DOHH2 (cell line): ENCODE data around the gene GFPT2.

Experiments used
- EZH2phosphoT487 ChIP-seq: fragments of 200-600 bp; sonication (generic); IDR thresholded peaks from 2 replicates; pipeline ENCODE4 v1.6.1; 2017; ENCODE audit warnings: borderline replicate concordance, mild to moderate bottlenecking, antibody characterized with exemption, low read length, moderate library complexity, mixed read lengths
- TF ChIP-seq, protein P1 (sequence below): fragments of 200-600 bp; sonication (generic); IDR thresholded peaks from one replicate; pipeline ENCODE4 v1.5.1; 2014; ENCODE audit warnings: antibody characterized with exemption, mild to moderate bottlenecking, low read depth, low read length; ENCODE audit not compliant: poor library complexity, severe bottlenecking

DNA sequence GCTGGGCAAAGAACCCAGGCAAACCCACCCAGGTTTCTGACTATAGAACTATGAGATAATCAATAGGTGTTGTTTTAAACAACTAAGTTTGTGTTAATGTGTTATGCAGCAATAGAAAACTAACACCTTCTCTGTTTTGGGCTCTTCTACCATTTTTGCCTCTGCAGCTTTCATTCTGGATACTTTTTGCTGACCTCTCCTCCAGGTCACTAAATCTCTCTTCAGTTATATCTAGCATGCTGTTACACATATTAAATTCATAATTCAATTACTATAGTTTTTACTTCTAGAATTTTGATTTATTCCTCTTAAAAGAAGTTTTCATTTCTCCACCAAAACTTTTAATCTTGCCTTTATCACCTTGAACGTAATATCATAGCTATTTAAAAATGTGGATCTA is 78.4 kb downstream of the GFPT2 start:
- TF ChIP-seq, protein P1, sequence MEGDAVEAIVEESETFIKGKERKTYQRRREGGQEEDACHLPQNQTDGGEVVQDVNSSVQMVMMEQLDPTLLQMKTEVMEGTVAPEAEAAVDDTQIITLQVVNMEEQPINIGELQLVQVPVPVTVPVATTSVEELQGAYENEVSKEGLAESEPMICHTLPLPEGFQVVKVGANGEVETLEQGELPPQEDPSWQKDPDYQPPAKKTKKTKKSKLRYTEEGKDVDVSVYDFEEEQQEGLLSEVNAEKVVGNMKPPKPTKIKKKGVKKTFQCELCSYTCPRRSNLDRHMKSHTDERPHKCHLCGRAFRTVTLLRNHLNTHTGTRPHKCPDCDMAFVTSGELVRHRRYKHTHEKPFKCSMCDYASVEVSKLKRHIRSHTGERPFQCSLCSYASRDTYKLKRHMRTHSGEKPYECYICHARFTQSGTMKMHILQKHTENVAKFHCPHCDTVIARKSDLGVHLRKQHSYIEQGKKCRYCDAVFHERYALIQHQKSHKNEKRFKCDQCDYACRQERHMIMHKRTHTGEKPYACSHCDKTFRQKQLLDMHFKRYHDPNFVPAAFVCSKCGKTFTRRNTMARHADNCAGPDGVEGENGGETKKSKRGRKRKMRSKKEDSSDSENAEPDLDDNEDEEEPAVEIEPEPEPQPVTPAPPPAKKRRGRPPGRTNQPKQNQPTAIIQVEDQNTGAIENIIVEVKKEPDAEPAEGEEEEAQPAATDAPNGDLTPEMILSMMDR: no peak
- TF ChIP-seq EZH2phosphoT487: no peak
